Measurements from ENCODE around the gene RPTOR. TPM values are rescaled to one million over a fixed set of nuclear protein-coding genes. Genes with fewer than 3 reads are reported as not detected.
A peak's percentile ranks its signal among the peaks of the same experiment; 100 is the strongest.

RPTOR gene
- total RNA-seq, 4 donors from 2014 or later, result 34.1 to 65.8 (median 43.6) TPM

GRCh38 chr17:80724775-80725266 is 180.2 kb downstream of the RPTOR start:
- Histone ChIP-seq H3K27me3 (no peaks in the 10 kb centered on the region), H3K9me3 (no peaks in the 10 kb centered on the region), H3K36me3 (no peaks in the 10 kb centered on the region), H3K4me3 (no peak overlapping the region), H3K4me1 (peaks cover 6 to 27% (median 16%) of the 10 kb centered on the region in 4 donors), H3K27ac (replicated peaks in 1 of 4) (no peak overlapping the region)
- WGBS, result 82% methylated on average over 16 of the region's 16 CpGs
- DNase-seq (ENCODE audit: extremely low spot score), result no peak
- no peak for TF ChIP-seq POLR2A (IDR thresholded peaks at IDR 0.05; ENCODE audit: low read depth)
- TF ChIP-seq EP300 (IDR thresholded peaks at IDR 0.05), result no peak
- peak in 1 of 2 donors; percentile 55 for TF ChIP-seq POLR2AphosphoS5 (IDR thresholded peaks at IDR 0.05)
- no peak for TF ChIP-seq CTCF (IDR thresholded peaks at IDR 0.05)
- intact Hi-C loops (cut with DNase I), result no loop called here

- 61% methylated on average over 8 of the region's 8 CpGs for WGBS
- H3K27me3 ChIP-seq, result no peaks in the 10 kb centered on the region
- peaks cover 6 to 27% (median 16%) of the 10 kb centered on the region in 4 donors for H3K4me1 ChIP-seq
- H3K4me3 ChIP-seq, result no peak overlapping the region
- H3K27ac ChIP-seq (replicated peaks in 1 of 4), result no peak overlapping the region
- no peaks in the 10 kb centered on the region for H3K36me3 ChIP-seq
- no peak for TF ChIP-seq POLR2AphosphoS5 (IDR thresholded peaks at IDR 0.05)
- TF ChIP-seq POLR2A (IDR thresholded peaks at IDR 0.05; ENCODE audit: low read depth), result no peak
- no peak for TF ChIP-seq EP300 (IDR thresholded peaks at IDR 0.05)
- no peak for TF ChIP-seq CTCF (IDR thresholded peaks at IDR 0.05)
- intact Hi-C loops (cut with DNase I), result no loop called here
- H3K9me3 ChIP-seq, result no peaks in the 10 kb centered on the region
- no peak for DNase-seq (ENCODE audit: extremely low spot score)
Measured at GRCh38 chr17:80725517-80725916, 180.9 kb downstream of the RPTOR start.

- peaks cover 6 to 21% (median 12%) of the 10 kb centered on the region in 4 donors for H3K4me1 ChIP-seq
- H3K27me3 ChIP-seq, result no peaks in the 10 kb centered on the region
- H3K4me3 ChIP-seq, result no peak overlapping the region
- intact Hi-C loops (cut with DNase I), result no loop called here
- no peaks in the 10 kb centered on the region for H3K9me3 ChIP-seq
- WGBS, result 86% methylated on average over 42 of the region's 42 CpGs
- TF ChIP-seq CTCF (IDR thresholded peaks at IDR 0.05) (no peak), POLR2A (IDR thresholded peaks at IDR 0.05; ENCODE audit: low read depth) (no peak), EP300 (IDR thresholded peaks at IDR 0.05) (no peak), POLR2AphosphoS5 (IDR thresholded peaks at IDR 0.05) (no peak)
- peaks cover 0 to 12% (median 4%) of the 10 kb centered on the region in 4 donors for H3K36me3 ChIP-seq
- DNase-seq (ENCODE audit: extremely low spot score), result no peak
- no peak overlapping the region for H3K27ac ChIP-seq (replicated peaks in 1 of 4)
Measured at GRCh38 chr17:80726558-80727408, 182.1 kb downstream of the RPTOR start.

- WGBS, result 89% methylated on average over 13 of the region's 13 CpGs
Measured at GRCh38 chr17:80727409-80727755, 182.7 kb downstream of the RPTOR start.

More at GRCh38 chr17:80727409-80727755, 182.7 kb downstream of the RPTOR start:
- TF ChIP-seq EP300 (IDR thresholded peaks at IDR 0.05) (no peak), CTCF (IDR thresholded peaks at IDR 0.05) (no peak), POLR2AphosphoS5 (IDR thresholded peaks at IDR 0.05) (no peak)
- no peaks in the 10 kb centered on the region for H3K27me3 ChIP-seq
- DNase-seq (ENCODE audit: extremely low spot score), result no peak
- peaks cover 6 to 21% (median 12%) of the 10 kb centered on the region in 4 donors for H3K4me1 ChIP-seq
- no peak overlapping the region for H3K27ac ChIP-seq (replicated peaks in 1 of 4)
- H3K36me3 ChIP-seq, result peaks cover 0 to 14% (median 6%) of the 10 kb centered on the region in 4 donors
- intact Hi-C loops (cut with DNase I), result no loop called here
- H3K9me3 ChIP-seq, result no peaks in the 10 kb centered on the region
- H3K4me3 ChIP-seq, result no peak overlapping the region

All from esophagus muscularis mucosa (tissue), 4 donors.